Karpas-422 (cell line): ENCODE data around the gene TTC22. TPM values are rescaled to one million over a fixed set of nuclear protein-coding genes. Genes with fewer than 3 reads are reported as not detected.

Experiments
- DNase-seq: peaks from one replicate; pipeline ENCODE4 v3.0.0-alpha.2; 2015
- H2AFZ ChIP-seq: fragments of 200-600 bp; sonication (generic); 2 replicates; pipeline ENCODE4 v1.6.1; 2014; ENCODE audit warnings: antibody characterized with exemption, low read length, mixed read lengths
- H3K27ac ChIP-seq: fragments of 200-600 bp; sonication (generic); 2 replicates; pipeline ENCODE4 v1.5.1; 2014; ENCODE audit warnings: mild to moderate bottlenecking, low read length, moderate library complexity
- H3K27me3 ChIP-seq: fragments of 200-600 bp; sonication (generic); 2 replicates; pipeline ENCODE4 v1.6.1; 2014; ENCODE audit warnings: low read length, mixed read lengths
- H3K36me3 ChIP-seq: fragments of 200-600 bp; sonication (generic); 2 replicates; pipeline ENCODE4 v1.6.1; 2014; ENCODE audit warnings: low read length, mixed read lengths; ENCODE audit not compliant: insufficient read depth
- H3K4me1 ChIP-seq: fragments of 200-600 bp; sonication (generic); 2 replicates; pipeline ENCODE4 v1.6.1; 2014; ENCODE audit warnings: mild to moderate bottlenecking, low read length, mixed read lengths
- H3K4me2 ChIP-seq: fragments of 200-600 bp; sonication (generic); 2 replicates; pipeline ENCODE4 v1.6.1; 2014; ENCODE audit warnings: low read length, low read depth, mild to moderate bottlenecking; ENCODE audit not compliant: poor library complexity, severe bottlenecking
- H3K4me3 ChIP-seq: fragments of 200-600 bp; sonication (generic); 2 replicates; pipeline ENCODE4 v1.5.1; 2014; ENCODE audit warnings: mild to moderate bottlenecking, antibody characterized with exemption, low read length, mixed read lengths
- H3K79me2 ChIP-seq: fragments of 200-600 bp; sonication (generic); 2 replicates; pipeline ENCODE4 v1.6.1; 2014; ENCODE audit warnings: mild to moderate bottlenecking, low read length, mixed read lengths
- H3K9ac ChIP-seq: fragments of 200-600 bp; sonication (generic); 2 replicates; pipeline ENCODE4 v1.6.0; 2014; ENCODE audit warnings: low read length
- H3K9me2 ChIP-seq: fragments of 200-600 bp; sonication (generic), shearing (Covaris generic); replicated peaks from 2 replicates; pipeline ENCODE4 v1.6.0; 2014; ENCODE audit warnings: mild to moderate bottlenecking, low read length, moderate library complexity; ENCODE audit not compliant: insufficient read depth
- H3K9me3 ChIP-seq: fragments of 300-700, 200-600 bp; sonication (generic); 2 replicates; pipeline ENCODE4 v1.6.1; 2014; ENCODE audit warnings: low read length, mixed read lengths
- H4K20me1 ChIP-seq: fragments of 200-600 bp; sonication (generic); 2 replicates; pipeline ENCODE4 v1.6.1; 2014; ENCODE audit warnings: mild to moderate bottlenecking, antibody characterized with exemption, low read length, low read depth; ENCODE audit not compliant: insufficient read depth
- total RNA-seq: library from RNA; depleted of rRNA; stranded (reverse); fragments of >200 nt; shearing (Covaris generic); gene quantifications from 2 replicates; pipeline ENCODE4 v1.2.3, GENCODE V29; 2014; ENCODE audit warnings: low replicate concordance

The TTC22 gene
- total RNA-seq, 1 experiment from 2014 or later = not detected

- H3K79me2 ChIP-seq = no peaks in the 10 kb centered on the region
- no peak overlapping the region for H3K4me3 ChIP-seq
- no peak overlapping the region for H2AFZ ChIP-seq
- no peaks in the 10 kb centered on the region for H4K20me1 ChIP-seq
- no peak overlapping the region for H3K9ac ChIP-seq
- no peaks in the 10 kb centered on the region for H3K4me1 ChIP-seq
- no peaks in the 10 kb centered on the region for H3K36me3 ChIP-seq
- no peak overlapping the region for H3K4me2 ChIP-seq
- DNase-seq = no peak
- no peaks in the 10 kb centered on the region for H3K9me3 ChIP-seq
- no peaks in the 10 kb centered on the region for H3K27me3 ChIP-seq
- no peak overlapping the region for H3K27ac ChIP-seq
- H3K9me2 ChIP-seq = no peaks in the 10 kb centered on the region
Observed at GRCh38 chr1:54751426-54751825, 49.7 kb downstream of the TTC22 start.

GRCh38 chr1:54750596-54750995 is 50.5 kb downstream of the TTC22 start:
- Histone ChIP-seq H3K4me2 (no peak overlapping the region), H3K4me3 (no peak overlapping the region), H3K36me3 (no peaks in the 10 kb centered on the region), H4K20me1 (no peaks in the 10 kb centered on the region), H3K9me3 (no peaks in the 10 kb centered on the region), H3K27me3 (no peaks in the 10 kb centered on the region), H3K4me1 (no peaks in the 10 kb centered on the region), H3K9me2 (no peaks in the 10 kb centered on the region), H3K79me2 (no peaks in the 10 kb centered on the region), H3K9ac (no peak overlapping the region), H3K27ac (no peak overlapping the region), H2AFZ (no peak overlapping the region)
- DNase-seq = no peak

- Histone ChIP-seq H3K9me2 (no peaks in the 10 kb centered on the region), H4K20me1 (no peaks in the 10 kb centered on the region), H3K4me3 (no peak overlapping the region), H3K9ac (no peak overlapping the region), H3K27ac (no peak overlapping the region), H3K4me1 (no peaks in the 10 kb centered on the region), H3K4me2 (no peak overlapping the region), H3K36me3 (no peaks in the 10 kb centered on the region), H3K27me3 (no peaks in the 10 kb centered on the region), H3K9me3 (no peaks in the 10 kb centered on the region), H2AFZ (no peak overlapping the region), H3K79me2 (no peaks in the 10 kb centered on the region)
- no peak for DNase-seq
Observed at GRCh38 chr1:54748094-54748835, 52.9 kb downstream of the TTC22 start.

GRCh38 chr1:54745864-54746263 is 55.3 kb downstream of the TTC22 start:
- no peaks in the 10 kb centered on the region for H3K79me2 ChIP-seq
- no peak overlapping the region for H3K4me3 ChIP-seq
- H2AFZ ChIP-seq = no peak overlapping the region
- no peaks in the 10 kb centered on the region for H3K9me3 ChIP-seq
- H3K36me3 ChIP-seq = peaks cover 4% of the 10 kb centered on the region; the same call in 1 of the 2 replicates
- no peaks in the 10 kb centered on the region for H3K27me3 ChIP-seq
- DNase-seq = no peak
- H3K9ac ChIP-seq = no peak overlapping the region
- H3K27ac ChIP-seq = no peak overlapping the region
- no peak overlapping the region for H3K4me2 ChIP-seq
- H4K20me1 ChIP-seq = 0 out of 2 replicates have a peak, but pooled peaks cover 6% of the 10 kb centered on the region
- H3K4me1 ChIP-seq = no peaks in the 10 kb centered on the region
- no peaks in the 10 kb centered on the region for H3K9me2 ChIP-seq

- 0 out of 2 replicates have a peak, but pooled peaks cover 6% of the 10 kb centered on the region for H4K20me1 ChIP-seq
- no peak overlapping the region for H2AFZ ChIP-seq
- H3K9ac ChIP-seq = no peak overlapping the region
- H3K27ac ChIP-seq = no peak overlapping the region
- H3K4me3 ChIP-seq = no peak overlapping the region
- no peaks in the 10 kb centered on the region for H3K9me3 ChIP-seq
- no peaks in the 10 kb centered on the region for H3K79me2 ChIP-seq
- H3K4me1 ChIP-seq = no peaks in the 10 kb centered on the region
- H3K4me2 ChIP-seq = no peak overlapping the region
- no peaks in the 10 kb centered on the region for H3K27me3 ChIP-seq
- H3K36me3 ChIP-seq = peaks cover 4% of the 10 kb centered on the region; the same call in 1 of the 2 replicates
- no peak for DNase-seq
- H3K9me2 ChIP-seq = no peaks in the 10 kb centered on the region
Observed at GRCh38 chr1:54745274-54745673, 55.8 kb downstream of the TTC22 start.

- Histone ChIP-seq H2AFZ (no peak overlapping the region), H3K4me1 (no peaks in the 10 kb centered on the region), H3K79me2 (no peaks in the 10 kb centered on the region), H3K36me3 (peaks cover 4% of the 10 kb centered on the region; the same call in 1 of the 2 replicates), H3K4me2 (no peak overlapping the region), H3K27ac (no peak overlapping the region), H3K27me3 (no peaks in the 10 kb centered on the region), H3K9ac (no peak overlapping the region), H3K9me2 (no peaks in the 10 kb centered on the region), H3K4me3 (no peak overlapping the region), H4K20me1 (0 out of 2 replicates have a peak, but pooled peaks cover 6% of the 10 kb centered on the region), H3K9me3 (no peaks in the 10 kb centered on the region)
- no peak for DNase-seq
Observed at GRCh38 chr1:54744696-54745095, 56.4 kb downstream of the TTC22 start.

- Histone ChIP-seq H3K27me3 (no peaks in the 10 kb centered on the region), H3K9me2 (no peaks in the 10 kb centered on the region), H3K4me2 (no peak overlapping the region), H3K9ac (no peak overlapping the region), H2AFZ (no peak overlapping the region), H3K27ac (no peak overlapping the region), H3K4me3 (no peak overlapping the region), H3K79me2 (no peaks in the 10 kb centered on the region), H3K9me3 (no peaks in the 10 kb centered on the region), H3K4me1 (no peaks in the 10 kb centered on the region), H3K36me3 (peaks cover 7% of the 10 kb centered on the region; the same call in 1 of the 2 replicates), H4K20me1 (0 out of 2 replicates have a peak, but pooled peaks cover 6% of the 10 kb centered on the region)
- no peak for DNase-seq
Observed at GRCh38 chr1:54743416-54744226, 57.5 kb downstream of the TTC22 start.

- no peak overlapping the region for H3K4me2 ChIP-seq
- H3K4me3 ChIP-seq = no peak overlapping the region
- peaks cover 10% of the 10 kb centered on the region for H3K36me3 ChIP-seq
- no peaks in the 10 kb centered on the region for H3K4me1 ChIP-seq
- DNase-seq = no peak
- H3K9me2 ChIP-seq = no peaks in the 10 kb centered on the region
- no peaks in the 10 kb centered on the region for H3K9me3 ChIP-seq
- H2AFZ ChIP-seq = no peak overlapping the region
- H3K9ac ChIP-seq = no peak overlapping the region
- H3K79me2 ChIP-seq = no peaks in the 10 kb centered on the region
- no peaks in the 10 kb centered on the region for H3K27me3 ChIP-seq
- no peak overlapping the region for H3K27ac ChIP-seq
- H4K20me1 ChIP-seq = 0 out of 2 replicates have a peak, but pooled peaks cover 6% of the 10 kb centered on the region
Observed at GRCh38 chr1:54742282-54742681, 58.8 kb downstream of the TTC22 start.
